Kidney (tissue), 14 donors: ENCODE results near the gene NOM1. TPM values are rescaled to one million over a fixed set of nuclear protein-coding genes. Genes with fewer than 3 reads are reported as not detected.
"Not testable (repeated sequence)": the region's sequence is repeated elsewhere in the genome, so short reads cannot be mapped to it uniquely, and the experiment has no call there.

Source experiments
- DNase-seq, 5 donors: peaks; one replicate each; pipeline ENCODE4 v3.0.0-alpha.2; 2013 to 2020
- FAIRE-seq: peaks from 2 replicates; lab custom pipeline; 2012; peaks lifted over from hg19 to GRCh38; lab: Jason Lieb, UNC
- H3K27ac ChIP-seq, 2 donors: one replicate each; pipeline ENCODE4 v1.7.0; 2013; ENCODE audit warnings: low read depth in 2 of 2, low read length in 2 of 2, inconsistent platforms in 1 of 2
- H3K27me3 ChIP-seq: one replicate; pipeline ENCODE4 v1.7.1; 2013; ENCODE audit warnings: low read length, inconsistent platforms; ENCODE audit not compliant: control insufficient read depth, insufficient read depth
- H3K36me3 ChIP-seq, 3 donors: one replicate each; pipeline versions ENCODE4 v1.7.0 to v1.7.1; 2013; ENCODE audit warnings: low read length in 3 of 3, control low read depth in 1 of 3, inconsistent platforms in 1 of 3; ENCODE audit not compliant: insufficient read depth in 3 of 3, control insufficient read depth in 2 of 3
- H3K4me1 ChIP-seq, 3 donors: one replicate each; pipeline versions ENCODE4 v1.7.0 to v1.7.1; 2013; ENCODE audit warnings: low read length in 3 of 3, inconsistent platforms in 1 of 3, low read depth in 1 of 3; ENCODE audit not compliant: control insufficient read depth in 2 of 3, insufficient read depth in 2 of 3
- H3K4me3 ChIP-seq, 3 donors: one replicate each; pipeline versions ENCODE4 v1.7.0 to v1.8.1; 2013; ENCODE audit warnings: low read length in 3 of 3, control low read depth in 1 of 3, inconsistent platforms in 1 of 3
- H3K9ac ChIP-seq, 3 donors: one replicate each; pipeline versions ENCODE4 v1.7.0 to v1.7.1; 2013; ENCODE audit warnings: low read length in 3 of 3, control low read depth in 1 of 3, inconsistent platforms in 1 of 3
- H3K9me3 ChIP-seq, 3 donors: one replicate each; pipeline versions ENCODE4 v1.7.0 to v1.7.1; 2013; ENCODE audit warnings: low read length in 3 of 3, control low read depth in 1 of 3, inconsistent platforms in 1 of 3; ENCODE audit not compliant: control insufficient read depth in 2 of 3, insufficient read depth in 1 of 3
- intact Hi-C: fragments of 100-400 bp; cut with DNase I; formaldehyde crosslinking; loops from one replicate; pipeline ENCODE4 v1.11.1; 2022
- polyA plus RNA-seq: library from polyadenylated mRNA; stranded (reverse); fragments of 350-450 nt; fragmentation: Illumina TruSeq; extraction: RNeasy Lipid Tissue Mini Kit (QIAGEN cat#74804); gene quantifications from one replicate; pipeline ENCODE4 v1.2.3, GENCODE V29; 2014; ENCODE audit warnings: low read depth, low replicate concordance; ENCODE audit not compliant: insufficient read depth
- total RNA-seq: library from RNA; stranded (reverse); fragmentation: NEBNext Ultra II Directional; extraction: Animal tissue kit (Norgen Biotek cat#: 25700); gene quantifications from one replicate; pipeline ENCODE4 v1.2.1, GENCODE V29; 2021
- TF ChIP-seq, protein P1 (sequence below): IDR thresholded peaks from 3 replicates; pipeline ENCODE4 v1.5.1; 2012; ENCODE audit warnings: mild to moderate bottlenecking, moderate library complexity, borderline replicate concordance; ENCODE audit not compliant: insufficient read depth; ENCODE audit errors: extremely low read depth
- donor health status: control.
- donor health status: control.
- donor health status: control.
- donor health status: control.
- donor health status: control.
- donor health status: DM: yes; HTN: yes; CAD: no.
- donor health status: Normal renal cell carcinoma (clear cell type).

Gene NOM1
- total and polyA plus RNA-seq, 2 donors from 2014 or later, result 5.8 to 17.6 TPM

DNA sequence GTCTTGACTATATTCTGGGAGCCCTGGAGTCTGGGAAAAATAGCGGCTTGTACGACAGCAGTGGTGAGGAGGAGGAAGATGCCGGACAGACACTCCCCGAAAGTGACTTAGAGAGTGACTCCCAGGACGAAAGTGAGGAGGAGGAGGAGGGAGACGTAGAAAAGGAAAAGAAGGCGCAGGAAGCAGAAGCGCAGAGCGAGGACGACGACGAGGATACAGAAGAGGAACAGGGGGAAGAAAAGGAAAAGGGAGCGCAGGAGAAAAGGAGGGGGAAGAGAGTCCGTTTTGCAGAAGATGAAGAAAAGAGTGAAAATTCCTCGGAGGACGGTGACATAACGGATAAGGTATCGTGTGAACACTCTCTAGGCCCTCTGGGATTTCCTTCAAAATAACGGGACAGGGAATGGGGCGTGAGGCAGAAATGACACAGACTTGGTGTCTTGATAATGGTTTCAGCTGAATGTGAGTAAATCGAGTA lies 908 bp downstream of the NOM1 start:
- H3K4me3 ChIP-seq, result peak overlapping the region; percentile 61 to 85 (median 82)
- TF ChIP-seq, protein P1, sequence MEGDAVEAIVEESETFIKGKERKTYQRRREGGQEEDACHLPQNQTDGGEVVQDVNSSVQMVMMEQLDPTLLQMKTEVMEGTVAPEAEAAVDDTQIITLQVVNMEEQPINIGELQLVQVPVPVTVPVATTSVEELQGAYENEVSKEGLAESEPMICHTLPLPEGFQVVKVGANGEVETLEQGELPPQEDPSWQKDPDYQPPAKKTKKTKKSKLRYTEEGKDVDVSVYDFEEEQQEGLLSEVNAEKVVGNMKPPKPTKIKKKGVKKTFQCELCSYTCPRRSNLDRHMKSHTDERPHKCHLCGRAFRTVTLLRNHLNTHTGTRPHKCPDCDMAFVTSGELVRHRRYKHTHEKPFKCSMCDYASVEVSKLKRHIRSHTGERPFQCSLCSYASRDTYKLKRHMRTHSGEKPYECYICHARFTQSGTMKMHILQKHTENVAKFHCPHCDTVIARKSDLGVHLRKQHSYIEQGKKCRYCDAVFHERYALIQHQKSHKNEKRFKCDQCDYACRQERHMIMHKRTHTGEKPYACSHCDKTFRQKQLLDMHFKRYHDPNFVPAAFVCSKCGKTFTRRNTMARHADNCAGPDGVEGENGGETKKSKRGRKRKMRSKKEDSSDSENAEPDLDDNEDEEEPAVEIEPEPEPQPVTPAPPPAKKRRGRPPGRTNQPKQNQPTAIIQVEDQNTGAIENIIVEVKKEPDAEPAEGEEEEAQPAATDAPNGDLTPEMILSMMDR, result no peak
- intact Hi-C loops, result no loop called here
- H3K27me3 ChIP-seq, result no peaks in the 10 kb centered on the region
- FAIRE-seq (no peak), DNase-seq (no peak)
- peaks cover 0 to 18% (median 0%) of the 10 kb centered on the region in 3 donors for H3K4me1 ChIP-seq
- H3K9ac ChIP-seq, result peak overlapping the region; percentile 21 to 58 (median 44)
- H3K9me3 ChIP-seq, result no peaks in the 10 kb centered on the region
- no peak overlapping the region for H3K27ac ChIP-seq
- H3K36me3 ChIP-seq, result peaks cover 6 to 23% (median 16%) of the 10 kb centered on the region in 3 donors

DNA sequence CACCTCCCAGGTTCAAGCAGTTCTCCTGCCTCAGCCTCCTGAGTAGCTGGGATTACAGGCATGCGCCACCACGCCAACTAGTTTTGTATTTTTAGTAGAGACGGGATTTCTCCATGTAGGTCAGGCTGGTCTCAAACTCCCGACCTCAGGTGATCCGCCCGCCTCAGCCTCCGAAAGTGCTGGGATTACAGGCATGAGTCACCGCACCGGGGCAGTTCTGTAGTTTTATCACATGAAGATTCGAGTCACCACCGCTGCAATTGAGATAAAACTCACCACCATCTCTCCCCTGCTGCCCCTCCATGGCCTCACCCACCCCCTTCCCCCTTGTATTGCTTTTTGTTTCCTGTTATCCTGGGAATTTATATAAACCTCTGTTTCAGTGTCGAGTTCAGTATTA lies 3.7 kb downstream of the NOM1 start:
- H3K9ac ChIP-seq, intact Hi-C loops, H3K27ac ChIP-seq, H3K9me3 ChIP-seq, H3K4me3 ChIP-seq, FAIRE-seq, DNase-seq, H3K27me3 ChIP-seq: not testable (repeated sequence)
- Histone ChIP-seq H3K36me3 (peaks cover 6 to 38% (median 29%) of the 10 kb centered on the region in 3 donors), H3K4me1 (peaks cover 0 to 18% (median 0%) of the 10 kb centered on the region in 3 donors)

GRCh38 chr7:156954941-156955340 lies 5.4 kb downstream of the NOM1 start:
- FAIRE-seq (no peak), DNase-seq (no peak)
- Histone ChIP-seq H3K9ac (no peak overlapping the region), H3K27ac (no peak overlapping the region), H3K9me3 (no peaks in the 10 kb centered on the region), H3K4me1 (peaks cover 0 to 13% (median 0%) of the 10 kb centered on the region in 3 donors), H3K27me3 (no peaks in the 10 kb centered on the region), H3K36me3 (peaks cover 7 to 50% (median 33%) of the 10 kb centered on the region in 3 donors), H3K4me3 (no peak overlapping the region)
- TF ChIP-seq, protein P1, result no peak
- intact Hi-C loops, result no loop called here

- Histone ChIP-seq H3K4me3 (no peak overlapping the region), H3K9me3 (no peaks in the 10 kb centered on the region), H3K9ac (no peak overlapping the region), H3K4me1 (no peaks in the 10 kb centered on the region), H3K27me3 (no peaks in the 10 kb centered on the region), H3K36me3 (peaks cover 8 to 59% (median 38%) of the 10 kb centered on the region in 3 donors), H3K27ac (no peak overlapping the region)
- TF ChIP-seq, protein P1, result no peak
- DNase-seq, result no peak
- intact Hi-C loops, result no loop called here
- FAIRE-seq, result no peak
Measured at GRCh38 chr7:156956727-156957126, 7.2 kb downstream of the NOM1 start.
